Urinary bladder (tissue), 4 donors: ENCODE measurements around the gene ACRBP. TPM values are rescaled to one million over a fixed set of nuclear protein-coding genes. Genes with fewer than 3 reads are reported as not detected.
A peak's percentile ranks its signal among the peaks of the same experiment; 100 is the strongest.

Source experiments
- DNase-seq: peaks from one replicate; pipeline ENCODE4 v3.0.0-alpha.2; 2015; ENCODE audit errors: extremely low spot score
- H3K27ac ChIP-seq: one replicate; pipeline ENCODE4 v1.5.1; 2013; ENCODE audit warnings: low read depth, mild to moderate bottlenecking, moderate library complexity
- H3K36me3 ChIP-seq: one replicate; pipeline ENCODE4 v1.6.1; 2013; ENCODE audit warnings: mild to moderate bottlenecking, moderate library complexity; ENCODE audit not compliant: insufficient read depth
- H3K4me1 ChIP-seq: one replicate; pipeline ENCODE4 v1.6.1; 2013; ENCODE audit warnings: mild to moderate bottlenecking, moderate library complexity; ENCODE audit not compliant: insufficient read depth
- H3K4me3 ChIP-seq: one replicate; pipeline ENCODE4 v1.5.1; 2013; ENCODE audit warnings: low read depth, low read length
- WGBS: extraction: QIAGEN DNeasy Blood & Tissue Kit; methylation state at CpG from one replicate; pipeline ENCODE4 v1.1.7; 2013; 5-methylcytosine and 5-hydroxymethylcytosine counted together
- polyA plus RNA-seq: library from polyadenylated mRNA; stranded (reverse); fragments of 200-250 nt; gene quantifications from one replicate; pipeline ENCODE4 v1.2.3, GENCODE V29; 2013
- total RNA-seq: library from RNA; depleted of rRNA; stranded (reverse); fragments of >200 nt; gene quantifications from one replicate; pipeline ENCODE4 v1.2.3, GENCODE V29; 2014
- donor health status: healthy with polysubstance abuse.
- donor health status: healthy.

Gene ACRBP
- total and polyA plus RNA-seq, 2 donors, result 1.0 to 1.1 TPM

GRCh38 chr12:6615802-6616201 is 31.4 kb downstream of the ACRBP start:
- 40% methylated on average over 3 of the region's 3 CpGs for WGBS
- Histone ChIP-seq H3K36me3 (no peaks in the 10 kb centered on the region), H3K4me1 (peaks cover 3% of the 10 kb centered on the region), H3K4me3 (no peak overlapping the region), H3K27ac (no peak overlapping the region)
- no peak for DNase-seq

GRCh38 chr12:6614513-6615172 is 32.6 kb downstream of the ACRBP start:
- Histone ChIP-seq H3K36me3 (no peaks in the 10 kb centered on the region), H3K27ac (peak overlapping the region; percentile 89), H3K4me1 (peaks cover 3% of the 10 kb centered on the region), H3K4me3 (no peak overlapping the region)
- no peak for DNase-seq
- 60% methylated on average over 7 of the region's 7 CpGs for WGBS

GRCh38 chr12:6613776-6614512 is 33.3 kb downstream of the ACRBP start:
- H3K27ac ChIP-seq, result peak overlapping the region; percentile 89
- H3K36me3 ChIP-seq, result no peaks in the 10 kb centered on the region
- H3K4me1 ChIP-seq, result peaks cover 3% of the 10 kb centered on the region
- DNase-seq, result peak; percentile 96
- no peak overlapping the region for H3K4me3 ChIP-seq
- WGBS, result 3% methylated on average over 21 of the region's 21 CpGs

- peak overlapping the region; percentile 83 for H3K27ac ChIP-seq
- H3K4me3 ChIP-seq, result peak overlapping the region; percentile 0
- 1% methylated on average over 17 of the region's 17 CpGs for WGBS
- H3K36me3 ChIP-seq, result no peaks in the 10 kb centered on the region
- H3K4me1 ChIP-seq, result peaks cover 3% of the 10 kb centered on the region
- DNase-seq, result peak; percentile 80
Observed at GRCh38 chr12:6613015-6613775, 34.0 kb downstream of the ACRBP start.

GRCh38 chr12:6612652-6613014 is 34.6 kb downstream of the ACRBP start:
- DNase-seq, result no peak
- WGBS, result 21% methylated on average over 7 of the region's 7 CpGs
- Histone ChIP-seq H3K27ac (peak overlapping the region; percentile 83), H3K4me1 (peaks cover 3% of the 10 kb centered on the region), H3K4me3 (no peak overlapping the region), H3K36me3 (no peaks in the 10 kb centered on the region)

GRCh38 chr12:6612247-6612646 is 35.0 kb downstream of the ACRBP start:
- DNase-seq, result no peak
- peak overlapping the region; percentile 48 for H3K27ac ChIP-seq
- no peaks in the 10 kb centered on the region for H3K36me3 ChIP-seq
- no peak overlapping the region for H3K4me3 ChIP-seq
- H3K4me1 ChIP-seq, result peaks cover 3% of the 10 kb centered on the region
- WGBS, result 53% methylated on average over 6 of the region's 6 CpGs

- no peak for DNase-seq
- WGBS, result 55% methylated on average over 8 of the region's 8 CpGs
Observed at GRCh38 chr12:6608592-6609281, 38.5 kb downstream of the ACRBP start.

GRCh38 chr12:6607751-6608591 is 39.3 kb downstream of the ACRBP start:
- no peak for DNase-seq
- WGBS, result 4% methylated on average over 8 of the region's 8 CpGs
- Histone ChIP-seq H3K4me1 (peaks cover 3% of the 10 kb centered on the region), H3K27ac (peak overlapping the region; percentile 76), H3K36me3 (no peaks in the 10 kb centered on the region), H3K4me3 (no peak overlapping the region)

More at GRCh38 chr12:6608592-6609281, 38.5 kb downstream of the ACRBP start:
- H3K4me1 ChIP-seq, result peaks cover 3% of the 10 kb centered on the region
- no peak overlapping the region for H3K4me3 ChIP-seq
- peak overlapping the region; percentile 64 for H3K27ac ChIP-seq
- no peaks in the 10 kb centered on the region for H3K36me3 ChIP-seq

- no peak for DNase-seq
- no peaks in the 10 kb centered on the region for H3K4me1 ChIP-seq
- 2% methylated on average over 67 of the region's 70 CpGs for WGBS
- H3K4me3 ChIP-seq, result peak overlapping the region; percentile 94
- H3K36me3 ChIP-seq, result no peaks in the 10 kb centered on the region
- peak overlapping the region; percentile 95 for H3K27ac ChIP-seq
Observed at GRCh38 chr12:6606331-6607131, 40.7 kb downstream of the ACRBP start.

GRCh38 chr12:6605421-6606330 is 41.6 kb downstream of the ACRBP start:
- no peak for DNase-seq
- H3K36me3 ChIP-seq, result no peaks in the 10 kb centered on the region
- peak overlapping the region; percentile 35 for H3K27ac ChIP-seq
- H3K4me1 ChIP-seq, result no peaks in the 10 kb centered on the region
- 4% methylated on average over 18 of the region's 18 CpGs for WGBS
- peak overlapping the region; percentile 94 for H3K4me3 ChIP-seq

GRCh38 chr12:6604259-6605029 is 42.8 kb downstream of the ACRBP start:
- no peaks in the 10 kb centered on the region for H3K4me1 ChIP-seq
- DNase-seq, result no peak
- H3K27ac ChIP-seq, result no peak overlapping the region
- peaks cover 8% of the 10 kb centered on the region for H3K36me3 ChIP-seq
- 42% methylated on average over 6 of the region's 6 CpGs for WGBS
- H3K4me3 ChIP-seq, result peak overlapping the region; percentile 94
